Neural crest cell (in vitro differentiated cells): ENCODE data around the gene CCDC134. TPM values are rescaled to one million over a fixed set of nuclear protein-coding genes. Genes with fewer than 3 reads are reported as not detected.

ENCODE experiments used
- DNase-seq: peaks from one replicate; pipeline ENCODE4 v3.0.0; 2021; ENCODE audit warnings: low read depth, mixed read lengths, low spot score
- H3K27ac Mint-ChIP-seq: one replicate; pipeline ENCODE4 v1.8.0; 2021; ENCODE audit warnings: mild to moderate bottlenecking, mixed read lengths; ENCODE audit not compliant: unreplicated experiment
- H3K27me3 Mint-ChIP-seq: 2 replicates; pipeline ENCODE4 v1.8.0; 2021; ENCODE audit warnings: low read depth, mild to moderate bottlenecking, mixed read lengths
- H3K36me3 Mint-ChIP-seq: 2 replicates; pipeline ENCODE4 v1.8.0; 2021; ENCODE audit warnings: low read depth, mild to moderate bottlenecking, mixed read lengths
- H3K4me1 Mint-ChIP-seq: 2 replicates; pipeline ENCODE4 v1.8.0; 2021; ENCODE audit warnings: mixed read lengths
- H3K4me3 Mint-ChIP-seq: one replicate; pipeline ENCODE4 v1.8.0; 2021; ENCODE audit warnings: mild to moderate bottlenecking, mixed read lengths
- H3K9me3 Mint-ChIP-seq: 2 replicates; pipeline ENCODE4 v1.8.0; 2021; ENCODE audit warnings: mixed read lengths
- long read RNA-seq: library from polyadenylated mRNA; unstranded; transcript quantifications from one replicate; pipeline ENCODE4 v2.0.0, GENCODE V29; 2020
- total RNA-seq: library from RNA; stranded (reverse); gene quantifications from 2 replicates; pipeline ENCODE4 v1.2.1, GENCODE V29; 2021
- TF ChIP-seq, protein P1 (sequence below): fragments of 200-600 bp; sonication (generic); conservative IDR thresholded peaks from 2 replicates; pipeline ENCODE4 v1.5.0; 2021; ENCODE audit warnings: antibody characterized with exemption, mild to moderate bottlenecking

Gene CCDC134
- total RNA-seq: 23.0 and 26.0 TPM in 2 replicates
- long read RNA-seq, transcript CCDC134-201 (7 exons, 1,270 nt): major isoform, 7 of 9 reads
- long read RNA-seq, partial matches to known transcripts: 0 of 9 reads
- long read RNA-seq, other reads (novel, unspliced or antisense): 2 of 9 reads

DNA sequence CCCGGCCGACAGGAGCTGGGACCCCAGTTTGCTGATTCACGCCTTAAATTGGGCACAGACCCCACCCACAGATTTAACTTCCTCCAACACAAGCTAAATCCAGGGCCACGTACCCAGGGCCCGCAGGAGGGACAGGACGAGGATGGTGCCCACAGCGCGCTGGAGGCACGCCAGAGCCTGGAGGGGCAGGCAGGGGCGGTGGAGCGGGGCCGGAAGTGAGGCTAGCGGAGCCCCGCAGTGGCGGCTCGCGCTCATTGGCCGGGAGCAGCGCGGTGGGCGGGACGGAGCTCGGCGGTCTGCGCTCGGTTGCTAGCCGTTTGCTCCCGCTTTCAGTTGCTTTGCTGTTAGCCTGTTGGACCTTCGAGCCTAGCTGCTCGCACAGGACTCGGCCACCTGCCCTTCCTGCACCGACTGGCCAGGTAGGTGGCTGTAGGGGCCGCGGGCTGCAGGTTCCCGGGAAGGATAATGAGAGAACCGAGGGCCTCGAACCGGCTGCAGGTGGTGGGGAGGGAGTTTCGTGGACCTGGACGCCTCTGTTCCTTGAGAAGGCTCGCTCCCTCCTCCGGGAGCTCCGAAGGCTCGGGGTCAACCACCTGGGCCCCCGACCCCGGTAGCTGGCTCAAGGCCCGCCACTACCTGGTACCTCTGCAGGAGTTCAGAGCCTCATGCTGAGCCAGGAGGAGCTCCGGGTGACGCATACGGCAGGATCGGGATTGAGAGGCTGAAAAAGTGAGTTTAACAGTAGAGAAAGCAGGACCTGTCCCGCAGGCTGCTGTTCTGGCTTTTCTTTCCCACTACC, at the start of gene CCDC134:
Gene CCDC134, plus strand, starts transcription at position 332 of the 799 bp plus-strand sequence. CDS start 8,212 bp downstream, outside the sequence.
- Mint-ChIP-seq H3K27ac (peak within 1 kb of the TSS; percentile 98), H3K36me3 (peaks cover 2% of the 10 kb centered on the region), H3K27me3 (no peaks in the 10 kb centered on the region), H3K9me3 (no peaks in the 10 kb centered on the region), H3K4me3 (peak within 1 kb of the TSS; percentile 98), H3K4me1 (peaks cover 35% of the 10 kb centered on the region)
- TF ChIP-seq, protein P1, sequence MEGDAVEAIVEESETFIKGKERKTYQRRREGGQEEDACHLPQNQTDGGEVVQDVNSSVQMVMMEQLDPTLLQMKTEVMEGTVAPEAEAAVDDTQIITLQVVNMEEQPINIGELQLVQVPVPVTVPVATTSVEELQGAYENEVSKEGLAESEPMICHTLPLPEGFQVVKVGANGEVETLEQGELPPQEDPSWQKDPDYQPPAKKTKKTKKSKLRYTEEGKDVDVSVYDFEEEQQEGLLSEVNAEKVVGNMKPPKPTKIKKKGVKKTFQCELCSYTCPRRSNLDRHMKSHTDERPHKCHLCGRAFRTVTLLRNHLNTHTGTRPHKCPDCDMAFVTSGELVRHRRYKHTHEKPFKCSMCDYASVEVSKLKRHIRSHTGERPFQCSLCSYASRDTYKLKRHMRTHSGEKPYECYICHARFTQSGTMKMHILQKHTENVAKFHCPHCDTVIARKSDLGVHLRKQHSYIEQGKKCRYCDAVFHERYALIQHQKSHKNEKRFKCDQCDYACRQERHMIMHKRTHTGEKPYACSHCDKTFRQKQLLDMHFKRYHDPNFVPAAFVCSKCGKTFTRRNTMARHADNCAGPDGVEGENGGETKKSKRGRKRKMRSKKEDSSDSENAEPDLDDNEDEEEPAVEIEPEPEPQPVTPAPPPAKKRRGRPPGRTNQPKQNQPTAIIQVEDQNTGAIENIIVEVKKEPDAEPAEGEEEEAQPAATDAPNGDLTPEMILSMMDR: no peak
- DNase-seq: peak; percentile 83

DNA sequence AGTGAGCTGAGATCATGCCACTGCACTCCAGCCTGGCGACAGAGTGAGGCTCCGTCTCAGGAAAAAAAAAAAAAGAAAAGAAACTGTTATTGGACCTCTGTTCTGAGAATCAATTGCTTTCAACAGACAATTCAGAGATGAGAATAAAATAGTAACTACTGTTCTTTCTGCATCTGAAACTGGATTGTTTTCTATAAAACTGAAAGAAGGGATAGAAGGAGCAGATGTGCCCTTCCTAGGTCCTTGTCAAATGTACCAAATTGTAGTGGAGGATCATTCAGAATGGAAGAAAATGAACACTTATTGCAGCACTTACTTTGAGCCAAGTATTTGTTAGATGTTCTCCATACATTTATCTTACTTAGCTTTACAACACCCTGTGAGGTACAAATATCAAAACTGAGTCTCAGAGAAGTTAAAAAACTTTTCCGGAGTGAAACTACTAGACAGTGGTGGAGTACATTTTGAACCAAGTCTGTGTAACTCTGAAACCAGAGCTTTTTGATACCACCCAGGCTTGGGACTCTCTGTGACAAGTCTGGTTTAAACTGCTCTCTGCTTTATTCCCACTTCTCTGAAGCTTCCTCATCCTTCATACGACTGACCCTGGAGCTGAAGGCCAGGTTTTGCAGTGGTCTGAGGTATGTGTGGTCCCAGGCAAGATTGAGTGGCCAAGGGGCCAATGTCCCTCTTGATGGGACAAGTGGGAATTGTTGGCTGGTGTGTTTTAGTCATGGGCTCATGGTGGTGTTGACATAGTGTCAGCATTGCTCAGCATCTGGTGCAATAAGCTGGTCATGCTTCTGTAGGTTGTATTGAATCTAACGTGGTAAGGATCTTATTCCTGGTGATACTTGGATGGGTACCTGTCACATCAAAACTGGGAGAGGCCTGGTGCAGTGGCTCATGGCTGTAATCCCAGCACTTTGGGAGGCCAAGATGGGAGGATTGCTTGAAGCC, 48.2 kb upstream of the CCDC134 start:
- TF ChIP-seq, protein P1: no peak
- Mint-ChIP-seq H3K4me3 (no peak overlapping the region), H3K4me1 (peaks cover 6% of the 10 kb centered on the region), H3K27ac (no peak overlapping the region), H3K36me3 (no peaks in the 10 kb centered on the region), H3K27me3 (no peaks in the 10 kb centered on the region), H3K9me3 (no peaks in the 10 kb centered on the region)
- DNase-seq: no peak

- H3K36me3 Mint-ChIP-seq: no peaks in the 10 kb centered on the region
These were observed 46.5 kb upstream of the CCDC134 start for GRCh38 chr22:41753984-41754383.

GRCh38 chr22:41757502-41757901, 43.0 kb upstream of the CCDC134 start:
- Mint-ChIP-seq H3K9me3 (no peaks in the 10 kb centered on the region), H3K36me3 (no peaks in the 10 kb centered on the region), H3K4me3 (no peak overlapping the region), H3K4me1 (no peaks in the 10 kb centered on the region), H3K27me3 (no peaks in the 10 kb centered on the region), H3K27ac (no peak overlapping the region)
- TF ChIP-seq, protein P1: no peak
- DNase-seq: no peak

More at GRCh38 chr22:41753984-41754383, 46.5 kb upstream of the CCDC134 start:
- H3K27ac Mint-ChIP-seq: no peak overlapping the region
- H3K4me1 Mint-ChIP-seq: peaks cover 6% of the 10 kb centered on the region
- H3K9me3 Mint-ChIP-seq: no peaks in the 10 kb centered on the region
- no peaks in the 10 kb centered on the region for H3K27me3 Mint-ChIP-seq
- DNase-seq: no peak
- no peak overlapping the region for H3K4me3 Mint-ChIP-seq
- TF ChIP-seq, protein P1: no peak

DNA sequence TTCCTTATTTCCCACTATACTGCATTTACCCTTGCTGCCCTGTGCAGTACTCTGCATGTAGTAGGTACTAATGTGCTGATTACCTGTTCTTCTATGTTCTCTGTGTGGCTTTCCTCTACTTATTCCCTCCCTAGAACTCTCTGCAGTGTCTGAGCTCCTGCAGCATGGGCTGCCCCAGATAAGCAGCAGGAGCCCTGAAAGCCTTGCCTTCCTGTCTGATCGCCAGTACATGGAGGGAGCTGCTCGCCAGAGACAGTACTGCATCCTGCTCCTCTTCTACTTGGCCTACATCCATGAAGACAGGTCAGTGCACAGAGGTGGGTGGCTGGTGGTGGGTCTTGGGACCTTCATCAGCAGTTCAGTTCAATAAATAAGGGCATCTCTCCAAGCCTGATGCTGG, 42.2 kb upstream of the CCDC134 start:
- Mint-ChIP-seq H3K4me3 (no peak overlapping the region), H3K27ac (no peak overlapping the region), H3K36me3 (no peaks in the 10 kb centered on the region), H3K9me3 (no peaks in the 10 kb centered on the region), H3K27me3 (no peaks in the 10 kb centered on the region), H3K4me1 (peaks cover 5% of the 10 kb centered on the region)
- DNase-seq: no peak
- TF ChIP-seq, protein P1: no peak
